SH-SY5Y (cell line): ENCODE measurements around the gene SLC8A1.

Experiments used
- GATA2 ChIP-seq: IDR thresholded peaks from 2 replicates; pipeline ENCODE4 v1.6.1; 2011; ENCODE audit warnings: mild to moderate bottlenecking, low read depth, low read length
- GATA3 ChIP-seq: IDR thresholded peaks from 2 replicates; pipeline ENCODE4 v1.6.1; 2011; ENCODE audit warnings: low read depth, mild to moderate bottlenecking, low read length, moderate library complexity

DNA sequence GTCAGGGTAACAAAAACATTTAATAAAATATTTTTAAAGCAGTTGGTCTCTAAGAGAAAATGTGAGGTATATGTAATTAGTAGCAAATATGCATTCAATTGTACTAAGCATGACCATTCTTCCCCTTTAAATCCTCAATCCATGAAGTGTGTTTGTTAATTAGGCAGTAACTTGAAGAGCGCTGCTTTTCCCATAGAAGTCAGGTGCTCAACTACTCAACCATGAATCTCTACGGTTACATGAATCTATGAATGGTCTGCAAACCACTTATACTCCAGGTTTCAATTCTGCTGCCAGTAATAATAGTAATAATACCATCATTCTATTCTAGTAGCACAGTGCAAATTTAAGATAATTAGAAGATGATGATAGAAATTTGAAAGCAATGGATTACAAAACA lies 55.8 kb downstream of the SLC8A1 start:
- TF ChIP-seq GATA3: no peak
- no peak for TF ChIP-seq GATA2
